ENCODE results near the gene MEST.
"Not testable (repeated sequence)": the region's sequence is repeated elsewhere in the genome, so short reads cannot be mapped to it uniquely, and the experiment has no call there.

The MEST gene

DNA sequence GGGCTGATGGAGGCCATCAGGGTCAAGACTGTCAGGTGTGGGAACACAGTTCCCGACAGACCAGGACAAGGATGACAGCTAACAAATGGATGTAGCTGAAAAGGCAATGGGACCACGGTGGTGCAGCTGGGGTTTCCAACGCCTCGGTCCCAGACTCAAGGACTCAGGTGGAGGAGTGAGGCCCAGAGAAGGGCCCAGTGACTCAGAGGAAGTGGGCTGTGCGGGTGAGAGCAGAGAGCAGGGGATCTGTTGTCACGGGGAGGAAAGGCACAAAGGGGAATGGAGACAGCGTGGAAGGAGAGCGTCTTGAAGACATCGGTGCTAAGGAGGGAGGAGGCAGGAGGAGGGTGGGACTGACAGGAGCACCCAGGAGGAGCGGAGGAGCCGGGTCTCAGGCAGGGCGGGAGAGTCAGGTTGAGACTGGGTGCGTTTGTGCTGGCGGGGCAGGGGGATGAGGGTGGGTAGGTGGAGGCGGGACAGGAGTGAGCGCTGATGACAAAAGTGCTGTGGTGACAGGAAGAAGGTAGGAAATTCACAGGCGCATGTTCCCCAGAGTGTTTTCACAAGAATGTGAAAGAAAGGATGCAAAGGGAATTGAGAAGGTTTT is 31.7 kb downstream of the MEST start:
- not testable (repeated sequence) for DNase-seq (ENCODE audit: low read depth)

DNA sequence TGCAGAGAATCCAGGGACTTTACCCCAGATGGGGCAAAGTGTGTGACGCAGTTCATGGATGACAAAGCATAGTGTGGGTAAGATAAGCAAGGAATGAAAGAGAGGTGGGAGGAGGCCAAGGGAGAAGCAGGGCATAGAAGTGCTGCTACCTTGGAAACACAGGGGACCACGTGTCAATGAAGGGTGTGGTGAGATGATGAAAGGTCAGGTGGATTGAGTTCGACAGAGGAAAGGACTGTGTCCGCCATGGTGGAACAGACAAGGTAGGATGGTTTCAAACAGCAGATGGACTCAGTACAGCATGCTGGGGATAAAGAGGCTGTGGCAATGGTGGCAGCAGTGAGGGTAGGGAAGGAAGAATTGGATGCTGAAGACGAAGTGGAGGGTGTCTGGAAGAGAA is 32.7 kb downstream of the MEST start:
- DNase-seq (ENCODE audit: low read depth): no peak

DNA sequence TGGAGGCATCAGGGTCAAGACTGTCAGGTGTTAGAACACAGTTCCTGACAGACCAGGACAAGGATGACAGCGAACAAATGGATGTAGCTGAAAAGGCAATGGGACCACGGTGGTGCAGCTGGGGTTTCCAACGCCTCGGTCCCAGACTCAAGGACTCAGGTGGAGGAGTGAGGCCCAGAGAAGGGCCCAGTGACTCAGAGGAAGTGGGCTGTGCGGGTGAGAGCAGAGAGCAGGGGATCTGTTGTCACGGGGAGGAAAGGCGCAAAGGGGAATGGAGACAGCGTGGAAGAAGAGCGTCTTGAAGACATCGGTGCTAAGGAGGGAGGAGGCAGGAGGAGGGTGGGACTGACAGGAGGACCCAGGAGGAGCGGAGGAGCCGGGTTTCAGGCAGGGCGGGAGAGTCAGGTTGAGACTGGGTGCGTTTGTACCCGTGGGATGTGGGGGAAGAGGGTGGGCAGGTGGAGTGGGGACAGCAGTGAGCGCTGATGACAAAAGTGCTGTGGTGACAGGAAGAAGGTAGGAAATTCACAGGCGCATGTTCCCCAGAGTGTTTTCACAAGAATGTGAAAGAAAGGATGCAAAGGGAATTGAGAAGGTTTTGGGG is 36.0 kb downstream of the MEST start:
- DNase-seq (ENCODE audit: low read depth): not testable (repeated sequence)

DNA sequence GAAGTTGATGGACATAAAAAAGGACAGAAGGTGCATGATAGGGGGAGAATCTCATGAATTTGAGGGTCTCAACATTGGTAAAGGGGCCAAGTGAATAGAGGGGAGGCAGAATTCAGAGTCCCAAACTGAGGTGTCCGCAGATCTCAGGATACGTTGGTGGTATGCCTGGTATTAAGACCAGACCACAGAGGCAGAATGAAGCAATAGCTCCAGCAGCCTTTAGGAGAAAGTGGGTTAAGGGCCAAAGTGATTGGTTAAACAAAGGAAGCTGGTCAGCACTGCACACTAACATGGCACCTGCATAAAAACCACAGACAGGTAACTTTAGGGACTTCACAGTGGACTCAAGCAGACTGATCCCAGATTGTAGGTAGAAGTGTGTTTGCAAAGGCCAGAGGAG is 37.5 kb downstream of the MEST start:
- DNase-seq (ENCODE audit: low read depth): no peak

DNA sequence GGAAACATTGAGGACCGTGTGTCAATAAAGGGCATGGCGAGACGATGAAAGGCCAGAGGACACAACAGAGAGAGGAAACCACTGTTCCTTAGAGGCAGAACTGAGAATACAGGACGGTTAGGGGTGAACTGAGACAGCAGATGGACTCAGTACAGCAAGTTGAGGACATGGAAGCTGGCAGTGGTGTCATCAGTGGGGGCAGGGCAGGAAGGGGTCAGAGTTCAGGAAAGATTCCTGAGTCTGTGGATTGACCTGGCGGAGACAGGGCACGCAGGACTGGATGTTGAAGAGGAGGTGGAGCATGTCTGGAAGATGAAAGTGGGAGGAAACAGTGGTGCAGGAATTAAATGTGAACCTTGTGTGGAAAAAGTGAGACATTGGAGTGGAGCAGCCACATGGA is 46.0 kb downstream of the MEST start:
- not testable (repeated sequence) for DNase-seq (ENCODE audit: low read depth)

DNA sequence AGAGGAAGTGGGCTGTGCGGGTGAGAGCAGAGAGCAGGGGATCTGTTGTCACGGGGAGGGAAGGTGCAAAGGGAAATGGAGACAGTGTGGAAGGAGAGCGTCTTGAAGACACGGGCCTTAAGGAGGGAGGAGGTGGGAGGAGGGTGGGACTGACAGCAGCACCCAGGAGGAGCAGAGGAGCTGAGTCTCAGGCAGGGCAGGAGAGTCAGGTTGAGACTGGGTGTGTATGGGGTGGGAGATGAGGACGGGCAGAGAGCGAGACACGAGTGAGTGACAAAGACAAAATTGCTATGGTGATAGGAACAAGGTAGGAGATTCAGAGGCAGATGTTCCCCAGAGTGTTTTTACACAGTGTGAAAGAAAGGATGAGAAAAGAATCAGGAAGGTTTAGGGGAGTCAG is 49.4 kb downstream of the MEST start:
- DNase-seq (ENCODE audit: low read depth): not testable (repeated sequence)

DNA sequence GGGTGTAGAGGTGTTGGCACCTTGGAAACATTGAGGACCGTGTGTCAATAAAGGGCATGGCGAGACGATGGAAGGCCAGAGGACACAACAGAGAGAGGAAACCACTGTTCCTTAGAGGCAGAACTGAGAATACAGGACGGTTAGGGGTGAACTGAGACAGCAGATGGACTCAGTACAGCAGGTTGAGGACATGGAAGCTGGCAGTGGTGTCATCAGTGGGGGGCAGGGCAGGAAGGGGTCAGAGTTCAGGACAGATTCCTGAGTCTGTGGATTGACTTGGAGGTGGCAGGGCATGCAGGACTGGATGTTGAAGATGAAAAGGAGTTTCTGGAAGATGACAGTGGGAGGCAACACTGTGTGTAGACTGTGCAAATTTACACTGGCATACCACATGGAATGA is 50.4 kb downstream of the MEST start:
- not testable (repeated sequence) for DNase-seq (ENCODE audit: low read depth)

DNA sequence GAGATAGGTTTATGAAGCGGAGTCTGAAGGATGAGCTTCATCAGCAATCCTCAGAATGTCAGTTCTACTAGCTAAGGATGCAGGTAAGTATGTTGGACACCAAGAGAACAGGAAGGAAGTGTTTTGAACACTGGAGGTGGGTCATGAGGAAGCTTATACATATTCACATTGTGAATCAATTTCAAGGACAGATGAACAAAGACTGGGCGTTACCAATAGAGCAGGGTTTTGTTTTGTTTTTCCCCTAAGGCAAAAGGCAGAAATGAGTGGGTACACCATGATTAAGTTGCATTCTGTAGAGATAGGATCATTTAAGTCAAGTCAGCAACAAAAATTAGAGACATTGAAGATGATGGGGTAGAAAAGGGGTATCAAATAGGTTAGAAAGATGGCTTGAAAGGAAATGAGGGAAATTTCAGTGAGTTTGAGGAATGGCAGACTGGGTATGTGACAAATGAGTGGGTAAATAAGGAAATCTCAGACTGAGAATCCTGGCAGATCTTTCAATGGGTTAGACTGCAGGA is 51.7 kb downstream of the MEST start:
- no peak for DNase-seq (ENCODE audit: low read depth)

DNA sequence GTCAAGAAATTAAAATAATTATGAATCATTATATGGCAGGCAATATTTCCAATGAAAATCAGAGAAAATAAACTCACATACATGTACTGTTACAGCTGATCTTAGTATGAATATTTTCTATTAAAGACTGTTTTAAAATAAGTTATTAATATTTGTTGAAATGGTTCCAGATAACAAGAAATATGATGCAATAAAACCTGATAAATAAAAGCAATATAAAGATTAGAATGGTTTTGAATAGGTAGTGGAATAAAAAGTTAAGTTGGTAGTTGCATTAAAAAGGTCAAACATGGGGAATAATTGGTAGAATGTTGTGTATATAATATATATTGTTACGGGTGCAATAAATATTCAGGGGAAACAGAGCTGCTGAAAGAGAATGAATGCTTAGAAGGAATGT is 52.5 kb downstream of the MEST start:
- no peak for DNase-seq (ENCODE audit: low read depth)

DNA sequence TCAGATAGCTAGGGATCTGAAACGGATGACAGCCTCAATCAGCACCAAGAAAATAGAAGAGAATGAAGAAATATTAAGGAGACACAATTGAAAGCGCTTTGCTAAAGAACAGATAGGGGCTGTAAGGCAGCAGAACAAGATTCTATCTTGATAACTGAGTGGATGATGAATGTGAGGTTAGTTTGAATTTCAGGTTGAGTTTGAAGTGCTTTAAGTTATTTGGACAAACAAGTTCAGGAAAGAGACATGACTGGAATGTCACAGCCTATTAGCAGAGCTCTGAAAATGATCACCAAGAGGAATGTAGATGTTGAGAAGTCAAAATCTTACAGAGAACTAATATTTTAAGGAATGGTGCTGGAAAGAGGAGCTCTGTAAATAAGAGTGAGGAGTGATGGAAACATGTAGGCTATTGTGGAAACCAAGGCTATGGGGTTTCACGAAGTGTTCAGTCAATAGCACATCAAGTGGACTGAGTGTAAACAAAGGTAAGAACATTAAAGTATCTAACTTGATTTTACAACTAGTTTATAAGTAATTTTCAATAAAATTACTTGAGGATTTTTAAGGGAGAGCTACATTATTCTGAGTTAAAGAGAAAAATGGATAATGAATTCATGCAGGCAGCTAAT is 61.6 kb downstream of the MEST start:
- DNase-seq (ENCODE audit: low read depth): no peak

DNA sequence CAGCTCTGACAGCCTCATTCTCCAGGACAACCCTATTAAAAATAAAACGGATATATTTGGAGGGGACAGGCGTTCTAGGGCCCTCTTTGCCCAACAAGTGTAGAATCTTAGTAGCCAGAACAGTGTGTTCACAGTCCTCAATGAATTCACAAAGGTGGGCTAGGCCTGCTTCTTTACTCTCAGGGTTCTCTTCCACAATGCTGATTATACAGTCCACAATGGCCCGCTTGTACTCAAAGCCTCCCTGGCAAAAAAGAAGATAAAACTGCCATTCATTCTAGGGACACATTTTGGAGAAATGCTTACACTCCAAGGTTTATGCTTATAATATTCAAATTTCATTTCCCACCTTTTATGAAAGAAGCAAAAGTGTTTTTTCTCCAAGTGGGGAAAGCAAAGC is 62.6 kb downstream of the MEST start:
- no peak for DNase-seq (ENCODE audit: low read depth)

Measured in activated gamma-delta T cell treated with anti-CD3 and anti-CD28 coated beads, Interleukin-2, amount 50 U/mL, for 16 hours (primary cell).